Measurements from ENCODE around the gene RASA2.

RASA2 gene

GRCh38 chr3:141629976-141630375 is 143.1 kb downstream of the RASA2 start:
- no peaks in the 10 kb centered on the region for H3K27me3 ChIP-seq (ENCODE audit: control insufficient read depth, insufficient read depth, low read length, poor library complexity, severe bottlenecking)
- WGBS, 2 experiments: 81 to 85% methylated on average over 9 of the region's 9 CpGs
- H3K4me1 ChIP-seq (ENCODE audit: control insufficient read depth, insufficient read depth, low read length): no peaks in the 10 kb centered on the region
- no peaks in the 10 kb centered on the region for H3K9me3 ChIP-seq (ENCODE audit: control insufficient read depth, low read length)
- no peak overlapping the region for H3K4me3 ChIP-seq (ENCODE audit: insufficient read depth, low read depth, low read length)
- H3K36me3 ChIP-seq (ENCODE audit: control insufficient read depth, insufficient read depth, low read length): no peaks in the 10 kb centered on the region
- no peak overlapping the region for H3K27ac ChIP-seq (ENCODE audit: insufficient read depth, low read depth, low read length, poor library complexity, severe bottlenecking)

- no peaks in the 10 kb centered on the region for H3K4me1 ChIP-seq (ENCODE audit: control insufficient read depth, insufficient read depth, low read length)
- no peak overlapping the region for H3K27ac ChIP-seq (ENCODE audit: insufficient read depth, low read depth, low read length, poor library complexity, severe bottlenecking)
- H3K36me3 ChIP-seq (ENCODE audit: control insufficient read depth, insufficient read depth, low read length): no peaks in the 10 kb centered on the region
- H3K4me3 ChIP-seq (ENCODE audit: insufficient read depth, low read depth, low read length): no peak overlapping the region
- WGBS, 2 experiments: 81 to 83% methylated on average over 4 of the region's 4 CpGs
- H3K9me3 ChIP-seq (ENCODE audit: control insufficient read depth, low read length): no peaks in the 10 kb centered on the region
- no peaks in the 10 kb centered on the region for H3K27me3 ChIP-seq (ENCODE audit: control insufficient read depth, insufficient read depth, low read length, poor library complexity, severe bottlenecking)
Measured at GRCh38 chr3:141632779-141633374, 146.1 kb downstream of the RASA2 start.

- Histone ChIP-seq H3K36me3 (ENCODE audit: control insufficient read depth, insufficient read depth, low read length) (no peaks in the 10 kb centered on the region), H3K9me3 (ENCODE audit: control insufficient read depth, low read length) (no peaks in the 10 kb centered on the region), H3K4me1 (ENCODE audit: control insufficient read depth, insufficient read depth, low read length) (no peaks in the 10 kb centered on the region), H3K4me3 (ENCODE audit: insufficient read depth, low read depth, low read length) (no peak overlapping the region), H3K27me3 (ENCODE audit: control insufficient read depth, insufficient read depth, low read length, poor library complexity, severe bottlenecking) (no peaks in the 10 kb centered on the region), H3K27ac (ENCODE audit: insufficient read depth, low read depth, low read length, poor library complexity, severe bottlenecking) (no peak overlapping the region)
- WGBS, 2 experiments: 91% methylated on average over 2 of the region's 2 CpGs
Measured at GRCh38 chr3:141642215-141642614, 155.4 kb downstream of the RASA2 start.

GRCh38 chr3:141643391-141643790 is 156.6 kb downstream of the RASA2 start:
- Histone ChIP-seq H3K4me3 (ENCODE audit: insufficient read depth, low read depth, low read length) (no peak overlapping the region), H3K27ac (ENCODE audit: insufficient read depth, low read depth, low read length, poor library complexity, severe bottlenecking) (no peak overlapping the region), H3K36me3 (ENCODE audit: control insufficient read depth, insufficient read depth, low read length) (no peaks in the 10 kb centered on the region), H3K9me3 (ENCODE audit: control insufficient read depth, low read length) (no peaks in the 10 kb centered on the region), H3K4me1 (ENCODE audit: control insufficient read depth, insufficient read depth, low read length) (no peaks in the 10 kb centered on the region), H3K27me3 (ENCODE audit: control insufficient read depth, insufficient read depth, low read length, poor library complexity, severe bottlenecking) (no peaks in the 10 kb centered on the region)

DNA sequence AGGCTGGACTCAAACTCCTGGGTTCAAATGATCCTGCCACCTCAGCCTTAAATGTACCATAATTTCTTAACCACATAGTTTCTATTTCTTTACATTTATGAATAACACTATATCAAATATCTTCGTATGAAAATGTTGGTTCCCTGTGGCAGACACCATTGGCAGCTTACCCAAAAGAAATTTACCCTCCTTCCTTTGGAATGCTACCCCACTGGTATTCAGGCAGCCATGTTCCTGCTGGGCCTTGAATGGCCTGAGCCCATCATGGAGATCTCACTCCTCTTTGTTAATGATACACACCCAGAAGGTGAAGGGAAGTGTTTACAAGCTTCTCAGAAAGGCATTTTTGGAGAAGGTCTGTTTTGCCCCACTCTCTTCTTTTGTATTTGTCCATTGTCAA is 157.0 kb downstream of the RASA2 start:
- no peaks in the 10 kb centered on the region for H3K4me1 ChIP-seq (ENCODE audit: control insufficient read depth, insufficient read depth, low read length)
- no peaks in the 10 kb centered on the region for H3K36me3 ChIP-seq (ENCODE audit: control insufficient read depth, insufficient read depth, low read length)
- 90 to 100% methylated on average over 1 of the region's 1 CpG for WGBS, 2 experiments
- no peak overlapping the region for H3K4me3 ChIP-seq (ENCODE audit: insufficient read depth, low read depth, low read length)
- H3K27me3 ChIP-seq (ENCODE audit: control insufficient read depth, insufficient read depth, low read length, poor library complexity, severe bottlenecking): no peaks in the 10 kb centered on the region
- H3K27ac ChIP-seq (ENCODE audit: insufficient read depth, low read depth, low read length, poor library complexity, severe bottlenecking): no peak overlapping the region
- no peaks in the 10 kb centered on the region for H3K9me3 ChIP-seq (ENCODE audit: control insufficient read depth, low read length)

DNA sequence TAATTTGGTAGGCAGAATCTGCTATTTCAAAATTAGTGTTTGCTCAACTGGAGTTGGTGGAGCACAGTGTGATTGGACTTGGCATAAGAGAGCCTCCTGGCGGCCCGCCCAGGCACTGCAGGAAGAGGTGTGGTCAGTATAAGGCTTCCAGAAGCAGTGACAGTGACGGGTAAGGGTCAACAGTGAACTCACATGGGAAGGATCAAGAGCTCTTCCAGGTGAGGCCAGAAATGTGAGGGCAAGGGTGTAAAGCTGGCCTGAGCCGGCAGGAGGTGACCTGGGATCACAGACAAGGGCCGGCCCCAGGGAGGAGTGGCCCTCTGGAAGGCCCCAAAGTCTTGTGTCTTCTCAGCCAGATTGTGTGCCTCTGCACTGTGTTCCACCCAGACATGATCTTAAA is 158.1 kb downstream of the RASA2 start:
- Histone ChIP-seq H3K4me1 (ENCODE audit: control insufficient read depth, insufficient read depth, low read length) (no peaks in the 10 kb centered on the region), H3K9me3 (ENCODE audit: control insufficient read depth, low read length) (no peaks in the 10 kb centered on the region), H3K4me3 (ENCODE audit: insufficient read depth, low read depth, low read length) (no peak overlapping the region), H3K36me3 (ENCODE audit: control insufficient read depth, insufficient read depth, low read length) (no peaks in the 10 kb centered on the region), H3K27ac (ENCODE audit: insufficient read depth, low read depth, low read length, poor library complexity, severe bottlenecking) (no peak overlapping the region), H3K27me3 (ENCODE audit: control insufficient read depth, insufficient read depth, low read length, poor library complexity, severe bottlenecking) (no peaks in the 10 kb centered on the region)
- WGBS, 2 experiments: 57 to 59% methylated on average over 5 of the region's 5 CpGs

DNA sequence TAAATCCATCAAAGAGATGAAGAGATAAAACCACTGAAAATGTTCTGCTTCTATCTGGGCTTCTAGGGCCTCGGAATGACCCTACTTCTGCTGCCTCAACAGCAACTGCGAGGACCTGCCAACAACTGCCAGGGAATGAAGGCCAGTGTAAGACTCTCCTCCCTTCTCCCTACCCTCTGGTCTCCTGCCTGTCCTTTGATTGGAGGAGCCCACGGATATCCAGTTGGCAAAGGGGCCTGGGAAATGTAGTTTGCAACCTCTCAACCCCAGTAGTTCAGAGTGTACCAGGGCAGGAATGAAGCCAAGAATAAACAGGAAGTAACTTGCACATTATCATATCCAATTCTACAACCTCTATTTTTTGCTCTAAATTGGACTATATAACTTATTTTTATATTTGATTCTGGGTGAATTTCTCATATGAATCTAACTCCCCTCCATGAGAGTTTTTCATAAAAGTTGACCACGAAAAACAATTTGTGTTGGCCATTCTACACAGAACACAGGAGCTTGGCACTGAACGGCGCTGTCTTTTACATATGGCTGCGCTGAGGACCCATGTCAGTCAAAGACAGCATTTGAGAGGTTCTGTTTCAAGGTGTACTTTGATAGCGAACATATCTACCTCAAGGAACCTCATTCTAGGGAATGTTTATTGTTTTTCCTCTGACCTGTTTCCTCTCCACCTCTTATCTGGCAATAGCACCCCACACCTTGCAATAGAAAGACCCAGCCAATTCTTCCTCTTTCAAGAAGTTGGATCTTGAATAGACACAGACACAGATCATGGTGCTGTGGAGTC is 160.1 kb downstream of the RASA2 start:
- H3K4me3 ChIP-seq (ENCODE audit: insufficient read depth, low read depth, low read length): no peak overlapping the region
- no peak overlapping the region for H3K27ac ChIP-seq (ENCODE audit: insufficient read depth, low read depth, low read length, poor library complexity, severe bottlenecking)
- no peaks in the 10 kb centered on the region for H3K4me1 ChIP-seq (ENCODE audit: control insufficient read depth, insufficient read depth, low read length)
- H3K9me3 ChIP-seq (ENCODE audit: control insufficient read depth, low read length): no peaks in the 10 kb centered on the region
- no peaks in the 10 kb centered on the region for H3K27me3 ChIP-seq (ENCODE audit: control insufficient read depth, insufficient read depth, low read length, poor library complexity, severe bottlenecking)
- 76 to 81% methylated on average over 8 of the region's 8 CpGs for WGBS, 2 experiments
- H3K36me3 ChIP-seq (ENCODE audit: control insufficient read depth, insufficient read depth, low read length): no peaks in the 10 kb centered on the region

DNA sequence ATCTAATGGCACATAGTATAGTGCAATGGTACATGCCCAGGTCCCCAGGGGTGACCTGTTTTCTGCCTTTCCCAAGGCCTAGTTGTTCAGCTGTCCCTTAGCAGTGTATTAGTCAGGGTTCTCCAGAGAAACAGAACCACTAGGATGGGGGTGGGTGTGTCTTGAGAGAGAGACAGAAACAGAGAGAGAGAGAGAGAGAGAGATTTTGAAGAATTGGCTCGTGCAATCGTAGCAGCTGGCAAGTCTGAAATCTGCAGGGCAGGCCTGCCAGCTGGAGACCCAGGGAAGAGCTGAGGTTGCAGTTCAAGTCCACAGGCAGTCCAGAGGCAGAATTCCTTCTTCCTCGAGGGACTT is 160.7 kb downstream of the RASA2 start:
- Histone ChIP-seq H3K4me3 (ENCODE audit: insufficient read depth, low read depth, low read length) (no peak overlapping the region), H3K27ac (ENCODE audit: insufficient read depth, low read depth, low read length, poor library complexity, severe bottlenecking) (no peak overlapping the region), H3K9me3 (ENCODE audit: control insufficient read depth, low read length) (no peaks in the 10 kb centered on the region), H3K4me1 (ENCODE audit: control insufficient read depth, insufficient read depth, low read length) (no peaks in the 10 kb centered on the region), H3K36me3 (ENCODE audit: control insufficient read depth, insufficient read depth, low read length) (no peaks in the 10 kb centered on the region), H3K27me3 (ENCODE audit: control insufficient read depth, insufficient read depth, low read length, poor library complexity, severe bottlenecking) (no peaks in the 10 kb centered on the region)
- WGBS, 2 experiments: 79% methylated on average over 3 of the region's 3 CpGs

DNA sequence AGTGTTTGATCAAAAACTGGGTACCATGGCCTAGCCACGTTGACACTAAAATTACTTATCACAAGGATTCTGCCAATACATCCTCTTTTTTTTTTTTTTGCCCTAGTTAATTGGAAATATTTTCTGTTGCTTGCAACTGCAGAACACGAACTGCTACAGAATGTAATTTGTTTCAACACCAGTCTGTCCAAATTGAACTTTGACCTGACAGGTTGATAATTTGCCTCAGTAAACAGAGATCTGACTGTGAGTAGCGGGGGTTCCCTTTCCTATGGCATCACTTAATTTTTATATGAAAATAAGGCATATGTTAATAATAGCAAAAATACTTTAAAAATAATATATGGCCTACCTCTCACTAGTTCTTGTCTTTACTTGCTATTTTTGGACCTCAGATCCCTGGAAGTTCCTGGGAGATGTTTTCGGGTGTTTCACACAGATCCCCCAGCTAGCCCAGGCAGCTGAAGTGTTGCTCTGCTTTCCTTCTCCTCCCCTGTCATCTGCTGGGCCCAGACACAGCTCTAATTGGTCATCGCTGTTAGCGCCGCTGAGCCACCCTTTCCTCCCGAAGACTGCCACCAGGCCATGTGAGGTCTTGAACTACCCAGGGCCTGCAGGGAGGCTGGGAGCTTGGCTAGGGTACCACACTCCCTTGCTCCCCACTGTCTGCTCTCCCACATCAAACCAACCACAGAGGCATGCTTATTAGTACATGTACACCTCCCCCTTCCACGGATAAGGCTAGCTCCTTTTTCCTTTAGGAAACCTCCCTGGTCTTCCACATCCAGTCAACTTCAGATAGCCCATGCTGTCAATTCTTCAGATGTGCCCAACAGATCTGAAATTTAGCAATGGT is 161.5 kb downstream of the RASA2 start:
- H3K4me1 ChIP-seq (ENCODE audit: control insufficient read depth, insufficient read depth, low read length): no peaks in the 10 kb centered on the region
- H3K27me3 ChIP-seq (ENCODE audit: control insufficient read depth, insufficient read depth, low read length, poor library complexity, severe bottlenecking): no peaks in the 10 kb centered on the region
- WGBS, 2 experiments: 83 to 87% methylated on average over 8 to 9 of the region's 9 CpGs
- no peaks in the 10 kb centered on the region for H3K9me3 ChIP-seq (ENCODE audit: control insufficient read depth, low read length)
- no peak overlapping the region for H3K27ac ChIP-seq (ENCODE audit: insufficient read depth, low read depth, low read length, poor library complexity, severe bottlenecking)
- H3K36me3 ChIP-seq (ENCODE audit: control insufficient read depth, insufficient read depth, low read length): no peaks in the 10 kb centered on the region
- H3K4me3 ChIP-seq (ENCODE audit: insufficient read depth, low read depth, low read length): no peak overlapping the region

GRCh38 chr3:141649871-141650270 is 163.0 kb downstream of the RASA2 start:
- H3K9me3 ChIP-seq (ENCODE audit: control insufficient read depth, low read length): no peaks in the 10 kb centered on the region
- H3K27ac ChIP-seq (ENCODE audit: insufficient read depth, low read depth, low read length, poor library complexity, severe bottlenecking): no peak overlapping the region
- no peak overlapping the region for H3K4me3 ChIP-seq (ENCODE audit: insufficient read depth, low read depth, low read length)
- no peaks in the 10 kb centered on the region for H3K27me3 ChIP-seq (ENCODE audit: control insufficient read depth, insufficient read depth, low read length, poor library complexity, severe bottlenecking)
- H3K4me1 ChIP-seq (ENCODE audit: control insufficient read depth, insufficient read depth, low read length): no peaks in the 10 kb centered on the region
- H3K36me3 ChIP-seq (ENCODE audit: control insufficient read depth, insufficient read depth, low read length): no peaks in the 10 kb centered on the region
- 81 to 91% methylated on average over 3 of the region's 3 CpGs for WGBS, 2 experiments
